ENCODE measurements around the gene KRTAP5-11.

GRCh38 chr11:71542382-71542781, 40.3 kb downstream of the KRTAP5-11 start:
- TF ChIP-seq RAD21 (IDR thresholded peaks at IDR 0.05; ENCODE audit: low read depth) (no peak), EZH2 (IDR thresholded peaks at IDR 0.05) (no peak), CTCF (IDR thresholded peaks at IDR 0.05 in 2 of 3, conservative IDR thresholded peaks at IDR 0.05 in 1 of 3; ENCODE audit: borderline replicate concordance in 1 of 3, insufficient read depth in 1 of 3, low read depth in 2 of 3, low read length in 2 of 3) (no peak), ZFX (IDR thresholded peaks at IDR 0.05) (no peak), SP1 (IDR thresholded peaks at IDR 0.05; ENCODE audit: low read depth) (no peak), POLR2A (IDR thresholded peaks at IDR 0.05; ENCODE audit: borderline replicate concordance, extremely low read depth, insufficient read depth, insufficient read length) (no peak), POLR2AphosphoS5 (IDR thresholded peaks at IDR 0.05; ENCODE audit: low read depth, low read length) (no peak), SRF (IDR thresholded peaks at IDR 0.05; ENCODE audit: low read depth) (no peak), YY1 (IDR thresholded peaks at IDR 0.05; ENCODE audit: extremely low read depth, insufficient replicate concordance, low read depth, low read length) (no peak), JUND (IDR thresholded peaks at IDR 0.05) (no peak), CEBPB (IDR thresholded peaks at IDR 0.05; ENCODE audit: low read depth) (no peak), ELF1 (IDR thresholded peaks at IDR 0.05; ENCODE audit: borderline replicate concordance, low read depth) (no peak)
- TF ChIP-seq, protein P1, sequence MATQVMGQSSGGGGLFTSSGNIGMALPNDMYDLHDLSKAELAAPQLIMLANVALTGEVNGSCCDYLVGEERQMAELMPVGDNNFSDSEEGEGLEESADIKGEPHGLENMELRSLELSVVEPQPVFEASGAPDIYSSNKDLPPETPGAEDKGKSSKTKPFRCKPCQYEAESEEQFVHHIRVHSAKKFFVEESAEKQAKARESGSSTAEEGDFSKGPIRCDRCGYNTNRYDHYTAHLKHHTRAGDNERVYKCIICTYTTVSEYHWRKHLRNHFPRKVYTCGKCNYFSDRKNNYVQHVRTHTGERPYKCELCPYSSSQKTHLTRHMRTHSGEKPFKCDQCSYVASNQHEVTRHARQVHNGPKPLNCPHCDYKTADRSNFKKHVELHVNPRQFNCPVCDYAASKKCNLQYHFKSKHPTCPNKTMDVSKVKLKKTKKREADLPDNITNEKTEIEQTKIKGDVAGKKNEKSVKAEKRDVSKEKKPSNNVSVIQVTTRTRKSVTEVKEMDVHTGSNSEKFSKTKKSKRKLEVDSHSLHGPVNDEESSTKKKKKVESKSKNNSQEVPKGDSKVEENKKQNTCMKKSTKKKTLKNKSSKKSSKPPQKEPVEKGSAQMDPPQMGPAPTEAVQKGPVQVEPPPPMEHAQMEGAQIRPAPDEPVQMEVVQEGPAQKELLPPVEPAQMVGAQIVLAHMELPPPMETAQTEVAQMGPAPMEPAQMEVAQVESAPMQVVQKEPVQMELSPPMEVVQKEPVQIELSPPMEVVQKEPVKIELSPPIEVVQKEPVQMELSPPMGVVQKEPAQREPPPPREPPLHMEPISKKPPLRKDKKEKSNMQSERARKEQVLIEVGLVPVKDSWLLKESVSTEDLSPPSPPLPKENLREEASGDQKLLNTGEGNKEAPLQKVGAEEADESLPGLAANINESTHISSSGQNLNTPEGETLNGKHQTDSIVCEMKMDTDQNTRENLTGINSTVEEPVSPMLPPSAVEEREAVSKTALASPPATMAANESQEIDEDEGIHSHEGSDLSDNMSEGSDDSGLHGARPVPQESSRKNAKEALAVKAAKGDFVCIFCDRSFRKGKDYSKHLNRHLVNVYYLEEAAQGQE (IDR thresholded peaks at IDR 0.05; ENCODE audit: low read depth): no peak

Data from HCT116 (cell line).